LoVo (cell line): ENCODE results near the gene TBL1X.

Source experiments
- DNase-seq: peaks from one replicate; pipeline ENCODE4 v3.0.0-alpha.2; 2016; ENCODE audit warnings: low spot score

TBL1X gene

GRCh38 chrX:9707306-9708033, 242.6 kb downstream of the TBL1X start:
- no peak for DNase-seq

GRCh38 chrX:9708086-9708485, 243.2 kb downstream of the TBL1X start:
- DNase-seq, result no peak

DNA sequence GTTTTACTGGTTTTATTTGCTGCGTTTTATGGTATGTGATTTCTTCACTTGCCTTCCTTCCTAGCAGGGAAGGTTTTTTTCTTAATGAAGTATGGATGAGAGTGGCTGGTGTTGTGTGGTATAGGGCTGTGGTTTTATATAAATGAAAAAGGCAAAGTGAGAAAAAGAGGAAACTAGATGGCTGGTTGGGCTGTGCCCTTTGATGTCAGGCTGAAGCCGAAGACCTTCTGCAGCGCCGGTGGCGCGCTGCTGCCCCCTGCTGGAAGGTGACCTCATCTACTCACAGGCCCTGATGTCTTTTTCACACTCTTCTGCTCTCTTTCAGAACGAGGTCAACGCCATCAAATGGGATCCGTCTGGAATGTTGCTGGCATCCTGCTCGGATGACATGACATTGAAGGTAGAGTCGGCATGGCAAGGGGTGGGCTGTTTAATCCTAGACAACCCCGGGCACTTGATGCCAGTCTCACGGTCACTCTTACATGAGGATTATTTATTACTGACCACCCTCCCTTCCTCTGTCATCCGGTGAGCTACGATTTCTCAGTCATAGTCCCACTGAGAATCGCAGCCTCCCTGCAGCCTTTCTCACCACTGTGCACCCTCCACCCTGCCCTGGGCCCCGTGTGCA, 244.2 kb downstream of the TBL1X start:
- peak; percentile 29 for DNase-seq

- DNase-seq, result no peak
These were observed 245.5 kb downstream of the TBL1X start for GRCh38 chrX:9710332-9710731.

DNA sequence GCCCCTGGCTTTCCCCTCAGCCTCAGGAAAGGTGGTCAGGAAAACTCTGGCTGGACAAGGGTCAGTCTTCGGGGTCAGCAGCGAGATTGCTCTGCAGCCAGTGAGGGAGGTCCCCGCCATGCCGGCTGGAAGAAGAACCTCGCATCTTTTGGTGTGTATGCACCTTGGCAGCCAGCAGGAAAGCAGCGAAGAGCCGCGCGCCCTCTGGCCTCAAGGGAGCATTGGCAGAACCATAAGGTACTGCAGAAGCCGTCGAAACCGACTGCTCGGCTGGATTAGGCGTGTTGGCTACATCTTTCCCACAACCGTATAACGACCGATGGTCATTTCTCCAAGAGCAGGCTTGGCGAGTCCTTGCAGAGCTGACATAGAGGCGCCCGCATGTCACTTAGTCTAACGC, 252.5 kb downstream of the TBL1X start:
- DNase-seq, result no peak

DNA sequence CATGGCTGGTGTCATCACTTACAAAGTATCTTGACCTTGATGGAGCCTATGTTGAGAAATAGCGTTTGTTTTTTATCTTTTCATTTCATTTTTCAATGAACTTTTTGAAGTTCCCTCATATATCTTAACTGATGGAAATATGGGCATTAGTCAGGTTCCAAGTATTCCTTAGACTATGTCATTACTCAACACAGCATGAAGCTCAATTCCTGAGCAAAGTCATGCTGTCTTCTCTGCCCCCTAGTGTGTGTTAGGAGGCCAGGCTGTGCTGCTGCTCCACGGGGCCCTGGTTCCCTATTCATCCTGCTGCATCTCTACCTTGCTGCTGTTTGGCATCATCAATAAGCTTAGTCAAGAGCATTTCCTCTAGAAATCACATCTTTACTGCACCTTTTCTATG, 259.9 kb downstream of the TBL1X start:
- DNase-seq, result no peak

DNA sequence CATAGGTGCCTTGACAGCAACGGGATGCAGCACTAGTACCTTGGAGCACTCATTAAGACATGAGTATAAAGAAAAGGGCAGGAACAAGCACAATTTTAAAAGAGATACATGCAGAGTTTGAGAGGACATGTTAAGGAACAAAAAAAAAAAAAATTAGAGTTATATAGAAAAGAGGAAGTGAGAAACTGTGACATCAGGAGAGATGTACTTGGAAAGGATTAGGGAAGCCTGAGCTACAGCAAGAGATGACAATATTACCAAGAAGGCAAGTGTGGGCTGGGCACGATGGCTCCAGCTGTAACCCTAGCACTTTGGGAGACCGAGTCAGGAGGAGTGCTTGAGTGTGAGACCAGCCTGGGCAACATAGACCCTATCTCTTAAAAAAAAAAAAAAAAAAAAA, 263.4 kb downstream of the TBL1X start:
- DNase-seq, result no peak

- DNase-seq, result no peak
These were observed 264.5 kb downstream of the TBL1X start for GRCh38 chrX:9729171-9729885.

DNA sequence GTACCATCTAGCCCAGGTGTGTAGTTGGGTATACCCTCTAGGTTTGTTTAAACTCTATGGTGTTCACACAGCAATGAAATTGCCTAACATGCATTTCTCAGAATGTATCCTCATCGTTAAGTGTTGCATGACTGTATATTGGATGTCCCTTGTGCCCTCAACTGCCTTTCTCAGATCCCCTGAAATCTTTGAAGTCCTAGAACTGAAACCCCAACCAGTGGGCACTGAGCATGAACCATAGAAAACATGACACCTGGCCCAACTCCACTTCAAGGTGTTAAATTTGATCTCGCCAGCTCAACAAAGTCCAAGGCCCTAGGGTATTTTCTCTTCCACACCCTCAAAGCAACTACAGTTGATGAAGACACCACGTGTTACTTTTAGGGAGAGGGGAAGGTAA, 265.2 kb downstream of the TBL1X start:
- no peak for DNase-seq

- no peak for DNase-seq
These were observed 265.9 kb downstream of the TBL1X start for GRCh38 chrX:9730752-9731151.

- no peak for DNase-seq
These were observed 272.5 kb downstream of the TBL1X start for GRCh38 chrX:9737363-9737762.

DNA sequence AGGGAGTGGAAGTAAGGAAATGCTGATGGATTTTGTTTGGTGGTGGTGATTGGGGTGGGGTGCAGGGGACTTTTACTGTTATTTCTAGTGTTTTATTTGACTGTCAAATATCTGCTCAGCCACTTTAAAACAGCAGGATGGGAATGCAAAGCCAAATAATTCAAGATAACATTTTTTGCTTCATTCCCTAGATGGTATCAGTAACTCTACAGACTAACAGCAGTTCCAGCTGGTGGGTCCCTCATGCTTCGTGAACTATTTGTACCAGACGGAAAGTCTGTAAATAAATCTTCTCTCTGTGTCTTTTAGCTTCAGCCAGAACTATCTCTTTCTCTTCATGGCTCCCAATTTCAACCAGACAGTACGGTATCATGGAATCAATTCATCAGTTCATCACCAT, 273.3 kb downstream of the TBL1X start:
- DNase-seq, result no peak

- no peak for DNase-seq
These were observed 274.3 kb downstream of the TBL1X start for GRCh38 chrX:9739130-9739529.

DNA sequence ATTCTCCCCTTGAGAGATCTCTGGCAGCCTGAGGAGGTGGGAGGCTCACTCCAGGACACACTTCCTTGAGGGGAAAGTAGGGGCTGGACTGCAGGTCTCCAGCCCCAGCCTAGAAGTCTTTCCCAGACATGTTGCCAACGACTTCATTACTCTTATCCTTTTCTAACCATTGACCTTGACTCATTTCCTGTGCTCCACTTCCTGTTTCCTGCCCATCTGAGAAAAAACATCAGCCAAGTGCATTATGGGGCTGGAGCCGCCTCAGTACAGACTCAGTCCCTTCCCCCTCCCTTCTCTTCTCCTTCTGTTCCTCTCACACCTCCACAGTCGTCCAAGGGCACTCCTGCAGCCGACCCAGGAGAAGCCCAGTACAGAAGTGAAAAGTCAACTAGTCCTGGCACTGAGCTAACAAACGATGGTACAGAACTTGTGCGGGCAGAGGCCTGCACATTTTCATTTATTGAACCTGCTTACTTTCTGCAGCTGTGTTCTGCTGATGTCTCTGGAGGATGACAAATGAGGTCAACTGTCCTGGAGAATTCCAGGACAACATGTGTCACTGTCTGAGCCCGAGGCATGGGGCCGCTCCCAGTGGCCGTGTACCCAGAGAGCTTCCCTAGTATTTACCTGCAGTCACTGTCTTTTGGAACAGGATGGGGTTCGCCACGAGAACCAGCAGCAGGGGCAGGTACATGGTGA, 280.7 kb downstream of the TBL1X start:
- no peak for DNase-seq

DNA sequence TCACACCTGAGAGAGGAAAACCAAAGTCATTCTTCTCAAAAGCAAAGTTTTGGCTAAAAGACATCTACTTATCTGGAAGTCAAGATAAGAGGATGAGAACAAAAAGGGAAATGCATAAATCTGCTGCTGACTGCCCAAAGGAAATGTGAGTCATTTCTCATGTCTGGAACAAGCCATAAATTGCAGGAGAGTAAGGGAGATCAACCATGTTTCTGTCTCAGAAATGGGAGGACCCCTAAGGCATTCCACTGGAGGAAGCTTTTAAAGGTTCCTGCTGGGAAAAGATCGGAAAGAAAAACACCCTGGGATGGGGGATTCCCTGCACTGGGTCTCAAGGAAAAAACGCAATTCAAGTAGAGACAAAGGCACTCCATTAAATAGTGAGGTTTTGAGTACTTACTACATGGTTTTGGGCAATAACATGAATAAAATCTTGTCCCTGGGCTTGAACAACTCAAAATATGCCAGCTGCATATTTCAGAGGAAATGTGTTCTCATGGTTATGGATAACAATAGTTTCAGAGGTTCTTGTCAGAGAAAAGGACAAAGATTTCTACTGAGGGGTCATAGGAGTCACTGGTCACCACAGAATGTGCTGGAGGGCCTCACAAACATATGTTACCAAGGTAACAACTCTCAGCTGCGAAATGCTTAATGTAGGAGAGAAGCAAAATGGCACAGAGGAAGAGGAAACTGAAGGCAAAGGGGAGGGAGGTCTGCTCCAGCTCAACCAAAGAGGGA, 281.5 kb downstream of the TBL1X start:
- no peak for DNase-seq

DNA sequence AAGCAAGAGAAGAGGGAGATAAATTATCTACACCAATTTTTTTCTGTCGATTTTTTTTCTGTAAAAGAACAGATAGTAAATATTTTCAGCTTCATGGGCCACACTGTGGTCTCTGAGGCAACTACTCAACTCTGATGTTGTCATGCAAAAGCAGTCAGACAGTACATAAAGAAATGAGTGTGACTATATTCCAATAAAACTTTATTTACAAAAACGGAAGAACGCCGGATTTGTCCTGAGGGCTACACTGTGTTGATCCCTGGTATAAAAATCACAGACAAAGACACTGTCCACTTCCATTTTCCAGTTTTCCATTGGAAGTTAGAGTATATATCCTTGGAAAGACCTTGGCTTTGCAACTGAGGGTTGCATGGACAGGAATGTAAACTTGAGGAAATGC, 282.8 kb downstream of the TBL1X start:
- DNase-seq, result no peak

DNA sequence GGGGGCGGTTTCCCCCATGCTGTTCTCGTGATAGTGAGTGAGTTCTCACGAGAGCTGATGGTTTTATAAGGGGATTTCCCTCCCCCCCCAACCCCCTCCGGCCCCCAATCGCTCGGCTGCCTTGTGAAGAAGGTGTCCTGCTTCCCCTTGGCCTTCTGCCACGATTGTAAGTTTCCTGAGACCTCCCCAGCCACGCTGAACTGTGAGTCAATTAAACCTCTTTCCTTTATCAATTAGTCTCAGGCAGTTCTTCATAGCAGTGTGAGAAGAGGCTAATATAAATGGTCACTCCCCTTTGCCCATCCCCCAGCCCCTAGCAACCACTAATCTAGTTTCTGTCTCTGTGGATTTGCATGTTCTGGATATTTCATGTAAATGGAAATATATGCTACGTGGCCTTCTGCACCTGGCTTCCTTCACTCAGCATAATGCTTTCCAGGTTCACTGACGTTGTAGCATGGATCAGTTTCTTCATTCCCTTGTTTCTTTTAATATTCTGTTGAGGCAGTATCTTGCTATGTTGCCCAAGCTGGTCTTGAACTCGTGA, 284.4 kb downstream of the TBL1X start:
- DNase-seq, result no peak

DNA sequence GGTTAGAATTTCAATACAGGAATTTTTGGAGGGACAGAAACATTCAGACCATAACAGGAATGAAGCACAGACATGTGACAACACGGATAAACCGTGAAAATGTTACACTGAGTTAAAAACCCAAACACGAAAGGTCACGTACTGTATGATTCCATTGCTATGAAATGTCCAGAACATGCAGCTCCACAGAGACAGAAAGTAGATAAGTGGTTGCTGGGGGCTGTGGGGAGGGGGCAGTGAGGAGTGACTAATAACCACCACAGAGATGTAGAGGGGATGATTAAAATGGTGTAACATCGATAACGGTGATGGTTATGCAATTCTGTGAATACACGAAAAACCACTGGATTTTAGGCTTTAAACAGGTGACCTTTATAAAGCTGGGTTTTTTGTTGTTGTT, 292.5 kb downstream of the TBL1X start:
- DNase-seq, result no peak

DNA sequence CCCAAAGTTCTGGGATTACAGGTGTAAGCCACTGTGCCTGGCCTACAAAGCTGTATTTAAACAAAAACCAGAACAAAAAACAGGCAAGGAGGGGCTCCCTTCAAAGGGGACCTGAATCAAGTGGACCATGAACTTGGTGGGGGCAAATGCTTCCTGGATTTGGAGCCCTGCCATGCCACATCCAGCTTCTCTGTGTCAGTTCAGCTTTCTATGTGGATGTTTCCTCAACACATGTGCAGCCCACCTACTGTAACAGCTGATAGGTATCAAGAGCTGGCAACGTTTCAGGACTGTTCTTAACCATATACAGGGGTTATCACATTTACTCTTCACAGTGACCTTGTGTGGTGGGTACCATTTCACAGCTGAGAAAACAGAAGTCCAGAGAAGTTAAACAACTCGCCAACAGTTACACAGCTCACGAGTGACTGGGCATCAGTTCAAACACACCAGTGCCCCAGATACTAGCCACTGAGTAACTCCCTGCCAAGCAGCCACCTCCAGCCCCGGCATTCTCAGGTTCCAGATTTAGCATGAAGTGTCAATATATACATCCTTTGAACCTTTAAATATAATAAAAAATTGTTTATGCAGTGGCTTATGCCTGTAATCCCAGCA, 293.3 kb downstream of the TBL1X start:
- DNase-seq, result no peak

- no peak for DNase-seq
These were observed 294.5 kb downstream of the TBL1X start for GRCh38 chrX:9759337-9759736.

GRCh38 chrX:9765072-9765736, 300.3 kb downstream of the TBL1X start:
- DNase-seq, result no peak
